ENCODE data around the gene KCNH1.
A peak's percentile ranks its signal among the peaks of the same experiment; 100 is the strongest.

Gene KCNH1

GRCh38 chr1:211133836-211134669 is at the start of gene KCNH1:
KCNH1 (minus strand) TSS chr1:211134148; CDS start chr1:211133945, 203 bp downstream.
- H3K4me3 ChIP-seq (ENCODE audit: low read depth, low read length), result no peak within 1 kb of the TSS
- DNase-seq (ENCODE audit: low read depth), result peak; percentile 83
- TF ChIP-seq CTCF (IDR thresholded peaks at IDR 0.05; ENCODE audit: low read depth, low read length) (peak; percentile 65), MAX (IDR thresholded peaks at IDR 0.05; ENCODE audit: low read depth, low read length) (0 out of 2 replicates have a peak, but pooled peaks have one; percentile 6), POLR2A (IDR thresholded peaks at IDR 0.05; ENCODE audit: extremely low read depth, insufficient read length) (no peak), MYC (IDR thresholded peaks at IDR 0.05; ENCODE audit: low read depth, low read length) (no peak)

GRCh38 chr1:211182746-211183145 is 48.8 kb upstream of the KCNH1 start:
- TF ChIP-seq MAX (IDR thresholded peaks at IDR 0.05; ENCODE audit: low read depth, low read length) (no peak), POLR2A (IDR thresholded peaks at IDR 0.05; ENCODE audit: extremely low read depth, insufficient read length) (no peak)
- no peak overlapping the region for H3K4me3 ChIP-seq (ENCODE audit: low read depth, low read length)

GRCh38 chr1:211174375-211174774 is 40.4 kb upstream of the KCNH1 start:
- DNase-seq (ENCODE audit: low read depth), result peak; percentile 2
- H3K4me3 ChIP-seq (ENCODE audit: low read depth, low read length), result no peak overlapping the region
- TF ChIP-seq CTCF (IDR thresholded peaks at IDR 0.05; ENCODE audit: low read depth, low read length) (no peak), MYC (IDR thresholded peaks at IDR 0.05; ENCODE audit: low read depth, low read length) (no peak), POLR2A (IDR thresholded peaks at IDR 0.05; ENCODE audit: extremely low read depth, insufficient read length) (no peak), MAX (IDR thresholded peaks at IDR 0.05; ENCODE audit: low read depth, low read length) (no peak)

More at GRCh38 chr1:211182746-211183145, 48.8 kb upstream of the KCNH1 start:
- no peak for DNase-seq (ENCODE audit: low read depth)

- H3K4me3 ChIP-seq (ENCODE audit: low read depth, low read length), result no peak overlapping the region
- no peak for DNase-seq (ENCODE audit: low read depth)
- TF ChIP-seq MYC (IDR thresholded peaks at IDR 0.05; ENCODE audit: low read depth, low read length), result no peak
- TF ChIP-seq POLR2A (IDR thresholded peaks at IDR 0.05; ENCODE audit: extremely low read depth, insufficient read length), result no peak
- no peak for TF ChIP-seq MAX (IDR thresholded peaks at IDR 0.05; ENCODE audit: low read depth, low read length)
- TF ChIP-seq CTCF (IDR thresholded peaks at IDR 0.05; ENCODE audit: low read depth, low read length), result no peak
These were observed 38.7 kb upstream of the KCNH1 start for GRCh38 chr1:211172657-211173056.

- TF ChIP-seq POLR2A (IDR thresholded peaks at IDR 0.05; ENCODE audit: extremely low read depth, insufficient read length) (no peak), MYC (IDR thresholded peaks at IDR 0.05; ENCODE audit: low read depth, low read length) (no peak), CTCF (IDR thresholded peaks at IDR 0.05; ENCODE audit: low read depth, low read length) (no peak), MAX (IDR thresholded peaks at IDR 0.05; ENCODE audit: low read depth, low read length) (no peak)
- DNase-seq (ENCODE audit: low read depth), result no peak
- H3K4me3 ChIP-seq (ENCODE audit: low read depth, low read length), result no peak overlapping the region
These were observed 35.4 kb upstream of the KCNH1 start for GRCh38 chr1:211169353-211169752.

GRCh38 chr1:211158866-211159265 is 24.9 kb upstream of the KCNH1 start:
- DNase-seq (ENCODE audit: low read depth), result no peak
- TF ChIP-seq MAX (IDR thresholded peaks at IDR 0.05; ENCODE audit: low read depth, low read length), result no peak
- no peak overlapping the region for H3K4me3 ChIP-seq (ENCODE audit: low read depth, low read length)
